Peyer's patch (tissue), 4 donors: ENCODE measurements around the gene IGFBP3.

ENCODE experiments used
- POLR2A ChIP-seq, 2 donors: fragments of 450-650 bp; IDR thresholded peaks; one replicate each; pipeline ENCODE4 v1.5.1; 2017; ENCODE audit warnings: antibody characterized with exemption in 2 of 2, mild to moderate bottlenecking in 2 of 2, moderate library complexity in 2 of 2
- TF ChIP-seq, protein P1 (sequence below), 6 experiments: fragments of 450-650 bp in 4 of 6; fragments of 200-600 bp in 2 of 6; sonication (generic) in 1 of 6; IDR thresholded peaks; one replicate each; pipeline ENCODE4 v1.5.1; 2017 to 2019; ENCODE audit warnings: antibody characterized with exemption in 6 of 6, mild to moderate bottlenecking in 3 of 6, moderate library complexity in 1 of 6

- TF ChIP-seq, protein P1, sequence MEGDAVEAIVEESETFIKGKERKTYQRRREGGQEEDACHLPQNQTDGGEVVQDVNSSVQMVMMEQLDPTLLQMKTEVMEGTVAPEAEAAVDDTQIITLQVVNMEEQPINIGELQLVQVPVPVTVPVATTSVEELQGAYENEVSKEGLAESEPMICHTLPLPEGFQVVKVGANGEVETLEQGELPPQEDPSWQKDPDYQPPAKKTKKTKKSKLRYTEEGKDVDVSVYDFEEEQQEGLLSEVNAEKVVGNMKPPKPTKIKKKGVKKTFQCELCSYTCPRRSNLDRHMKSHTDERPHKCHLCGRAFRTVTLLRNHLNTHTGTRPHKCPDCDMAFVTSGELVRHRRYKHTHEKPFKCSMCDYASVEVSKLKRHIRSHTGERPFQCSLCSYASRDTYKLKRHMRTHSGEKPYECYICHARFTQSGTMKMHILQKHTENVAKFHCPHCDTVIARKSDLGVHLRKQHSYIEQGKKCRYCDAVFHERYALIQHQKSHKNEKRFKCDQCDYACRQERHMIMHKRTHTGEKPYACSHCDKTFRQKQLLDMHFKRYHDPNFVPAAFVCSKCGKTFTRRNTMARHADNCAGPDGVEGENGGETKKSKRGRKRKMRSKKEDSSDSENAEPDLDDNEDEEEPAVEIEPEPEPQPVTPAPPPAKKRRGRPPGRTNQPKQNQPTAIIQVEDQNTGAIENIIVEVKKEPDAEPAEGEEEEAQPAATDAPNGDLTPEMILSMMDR (IDR thresholded peaks at IDR 0.05), result no peak
- no peak for TF ChIP-seq POLR2A (IDR thresholded peaks at IDR 0.05)
Observed at GRCh38 chr7:45893996-45894664, 26.9 kb downstream of the IGFBP3 start.
